ENCODE data around the gene KCTD16.

The KCTD16 gene

DNA sequence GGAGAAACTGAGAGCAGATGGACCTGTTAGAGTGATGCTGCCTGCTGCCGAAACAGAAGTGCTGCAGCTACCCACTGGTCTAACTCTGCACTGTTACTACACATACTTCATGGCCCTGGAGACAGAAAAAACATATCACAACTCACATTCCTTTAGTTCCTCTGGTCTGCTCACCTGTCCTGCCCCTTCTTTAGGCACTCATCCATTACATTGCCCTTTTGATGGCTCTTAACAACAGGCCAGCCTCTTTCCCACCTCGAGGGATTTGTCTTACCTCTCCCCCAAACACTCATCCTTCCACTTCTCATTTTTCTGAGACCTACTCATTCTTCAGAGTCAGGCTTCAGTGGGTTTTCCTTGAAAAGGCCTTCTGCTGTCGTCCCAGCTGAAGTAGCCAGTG is 49.2 kb downstream of the KCTD16 start:
- no peak for DNase-seq

- no peak for DNase-seq
Observed at GRCh38 chr5:144227363-144227999, 56.8 kb downstream of the KCTD16 start.

DNA sequence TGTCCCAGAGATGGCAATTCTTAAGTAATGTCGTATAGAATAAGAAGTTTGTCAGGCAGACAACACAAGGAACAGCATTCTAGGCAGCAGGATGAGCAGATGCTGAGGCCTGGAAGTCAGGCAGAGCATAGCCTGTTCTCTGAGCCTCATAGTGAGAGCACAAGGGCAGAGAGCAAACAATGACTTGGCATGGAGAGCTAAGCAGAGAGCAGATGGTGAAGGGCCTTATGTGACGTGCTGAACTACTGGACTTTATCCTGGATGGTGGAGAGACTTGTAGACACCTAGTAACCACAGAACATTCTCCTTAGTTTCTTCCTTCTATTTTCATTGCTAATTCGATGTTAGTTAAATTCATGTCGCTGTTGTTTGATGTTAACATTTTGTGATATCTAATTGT is 60.1 kb downstream of the KCTD16 start:
- DNase-seq = no peak

DNA sequence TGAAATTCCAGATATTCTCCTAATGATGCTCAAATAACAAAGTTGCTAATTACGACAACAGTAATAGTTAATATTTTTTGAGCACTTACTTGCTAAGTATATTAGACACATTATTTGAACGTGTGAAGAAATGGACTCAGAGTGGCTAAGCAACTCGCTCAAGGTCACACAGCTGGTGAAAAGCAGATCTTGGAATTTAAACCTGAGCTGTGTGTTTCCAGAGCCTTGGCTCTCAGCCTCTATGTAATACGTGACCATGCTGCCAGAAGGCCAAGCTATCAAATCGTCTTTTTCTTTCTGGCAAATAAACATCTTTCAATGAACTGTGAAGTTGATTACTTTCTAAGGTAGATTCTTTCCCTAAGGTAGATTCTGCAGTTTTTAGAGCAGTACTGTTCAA is 61.6 kb downstream of the KCTD16 start:
- no peak for DNase-seq

DNA sequence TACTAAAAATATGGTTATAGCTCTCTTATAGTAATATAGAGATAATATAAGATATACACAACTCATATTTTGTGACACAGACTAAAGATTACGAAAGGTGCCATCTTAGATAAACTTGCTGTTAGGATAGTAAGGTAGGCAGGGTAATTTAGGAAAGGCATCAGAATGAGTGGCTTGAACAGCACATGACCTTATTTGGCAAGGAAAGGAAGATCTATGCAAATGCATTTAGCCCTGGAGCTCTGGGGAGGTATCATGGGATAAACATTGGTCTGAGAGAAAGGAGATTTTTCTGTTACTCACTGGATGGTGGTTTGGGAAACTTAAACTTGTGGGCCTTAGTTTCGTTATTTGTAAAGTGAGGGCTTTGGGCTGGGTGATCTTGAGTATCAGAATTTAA is 65.8 kb downstream of the KCTD16 start:
- no peak for DNase-seq

GRCh38 chr5:144237851-144238250 is 67.2 kb downstream of the KCTD16 start:
- DNase-seq = no peak

DNA sequence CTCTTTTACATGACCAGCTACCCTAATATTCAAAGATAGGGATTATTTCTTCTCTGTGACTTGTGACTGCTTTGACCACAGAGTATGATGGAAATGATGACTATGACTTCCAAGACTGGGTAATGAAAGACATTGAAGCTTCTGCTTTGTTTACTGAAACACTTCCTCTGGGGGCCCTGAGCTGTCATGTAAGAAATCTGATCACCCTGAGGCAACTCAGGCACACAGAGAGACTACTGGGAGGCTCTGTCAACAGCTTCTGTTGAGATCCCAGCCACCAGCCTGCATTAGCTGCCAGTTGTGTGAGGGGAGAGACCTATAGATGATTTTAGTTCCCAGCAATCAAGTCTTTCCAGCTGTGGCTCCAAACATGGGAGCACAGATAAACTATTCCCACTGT is 76.5 kb downstream of the KCTD16 start:
- no peak for DNase-seq

DNA sequence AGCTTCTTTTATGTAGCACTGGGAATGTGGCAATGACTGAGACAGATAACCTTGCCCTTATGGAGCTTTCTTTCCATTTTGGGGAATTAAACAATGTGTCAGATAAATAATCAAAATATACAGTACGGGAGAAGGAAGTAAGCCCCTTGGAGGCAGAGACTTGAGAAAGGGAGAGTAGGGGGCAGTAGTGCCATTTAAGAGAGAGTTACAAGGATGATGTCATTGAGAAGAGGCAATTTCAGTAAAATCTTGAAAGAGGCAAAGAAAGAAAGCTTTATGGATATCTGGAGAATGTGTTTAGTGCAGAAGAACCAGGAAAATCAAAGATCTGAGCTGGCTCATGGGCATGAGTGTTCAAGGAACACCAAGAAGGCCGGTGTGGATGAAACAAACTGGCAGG is 77.3 kb downstream of the KCTD16 start:
- DNase-seq = no peak

GRCh38 chr5:144249755-144250464 is 79.2 kb downstream of the KCTD16 start:
- DNase-seq = no peak

DNA sequence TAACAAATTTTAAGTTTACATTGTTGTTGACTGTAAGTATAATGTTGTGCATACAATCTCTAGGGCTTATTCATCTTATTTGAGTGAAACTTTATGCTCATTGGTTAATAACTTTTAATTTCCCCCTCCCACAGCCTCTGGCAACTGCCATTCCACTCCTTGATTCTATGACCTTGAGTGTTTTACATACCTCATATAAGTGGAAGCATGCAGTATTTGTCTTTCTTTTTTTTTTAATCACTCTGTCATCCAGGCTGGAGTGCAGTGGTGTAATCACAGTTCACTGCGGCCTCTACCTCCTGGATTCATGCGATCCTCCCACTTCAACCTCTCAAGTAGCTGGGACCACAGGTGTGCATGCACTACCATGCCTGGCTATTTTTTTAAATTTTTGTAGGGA is 83.9 kb downstream of the KCTD16 start:
- no peak for DNase-seq

- DNase-seq = no peak
Observed at GRCh38 chr5:144260121-144260520, 89.4 kb downstream of the KCTD16 start.

DNA sequence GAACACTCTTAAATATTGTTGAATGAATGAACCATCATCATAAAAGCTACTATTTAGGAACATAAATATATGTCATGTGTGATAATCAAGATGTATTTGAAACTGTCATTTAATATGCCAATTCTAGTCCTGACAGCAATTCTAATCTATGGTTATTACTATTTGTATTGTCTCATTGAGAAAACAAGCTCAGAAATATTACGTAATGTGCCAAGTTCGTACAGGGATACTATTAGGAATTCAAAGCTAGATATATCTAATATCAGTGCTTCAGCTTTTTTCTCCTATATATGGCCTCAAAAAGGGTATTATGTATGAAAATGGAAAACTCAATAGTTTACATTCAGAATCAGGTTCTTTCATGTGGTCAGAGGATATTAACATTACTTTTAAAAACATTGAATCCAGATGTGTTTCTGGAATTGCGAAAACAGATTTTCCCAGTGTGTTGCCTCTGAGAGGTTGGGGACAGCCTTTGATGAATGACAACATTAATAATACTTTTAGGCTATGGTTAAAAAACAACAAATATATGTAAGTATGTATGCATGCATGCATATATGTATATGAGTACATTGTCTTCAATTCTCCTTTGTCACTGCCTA is 95.1 kb downstream of the KCTD16 start:
- DNase-seq = no peak

DNA sequence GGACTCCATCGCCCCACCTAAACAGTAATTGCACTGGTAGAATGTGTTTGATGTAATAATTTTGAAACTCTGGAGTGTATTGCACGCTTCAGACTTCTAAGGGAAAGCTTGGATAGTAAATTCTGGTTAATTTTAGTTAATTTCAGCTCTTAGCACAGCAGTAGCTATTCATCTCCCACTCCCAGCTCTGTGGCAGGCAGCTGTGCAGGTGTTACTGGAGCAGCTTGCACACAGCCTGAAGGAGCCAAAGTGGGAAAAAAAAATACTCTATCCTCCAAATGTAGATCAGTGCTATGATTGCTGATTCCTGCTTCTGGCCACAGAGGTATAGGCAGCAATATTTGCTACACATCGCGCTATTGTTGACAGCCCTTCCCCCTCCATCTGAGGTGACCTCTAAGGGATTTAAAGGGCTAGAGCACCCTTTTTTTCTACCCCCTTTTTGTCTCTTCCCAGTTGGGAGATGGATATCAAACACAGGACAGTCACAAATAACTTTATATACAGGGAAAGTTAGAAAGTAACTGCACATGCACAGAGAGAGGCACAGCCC is 97.4 kb downstream of the KCTD16 start:
- no peak for DNase-seq

DNA sequence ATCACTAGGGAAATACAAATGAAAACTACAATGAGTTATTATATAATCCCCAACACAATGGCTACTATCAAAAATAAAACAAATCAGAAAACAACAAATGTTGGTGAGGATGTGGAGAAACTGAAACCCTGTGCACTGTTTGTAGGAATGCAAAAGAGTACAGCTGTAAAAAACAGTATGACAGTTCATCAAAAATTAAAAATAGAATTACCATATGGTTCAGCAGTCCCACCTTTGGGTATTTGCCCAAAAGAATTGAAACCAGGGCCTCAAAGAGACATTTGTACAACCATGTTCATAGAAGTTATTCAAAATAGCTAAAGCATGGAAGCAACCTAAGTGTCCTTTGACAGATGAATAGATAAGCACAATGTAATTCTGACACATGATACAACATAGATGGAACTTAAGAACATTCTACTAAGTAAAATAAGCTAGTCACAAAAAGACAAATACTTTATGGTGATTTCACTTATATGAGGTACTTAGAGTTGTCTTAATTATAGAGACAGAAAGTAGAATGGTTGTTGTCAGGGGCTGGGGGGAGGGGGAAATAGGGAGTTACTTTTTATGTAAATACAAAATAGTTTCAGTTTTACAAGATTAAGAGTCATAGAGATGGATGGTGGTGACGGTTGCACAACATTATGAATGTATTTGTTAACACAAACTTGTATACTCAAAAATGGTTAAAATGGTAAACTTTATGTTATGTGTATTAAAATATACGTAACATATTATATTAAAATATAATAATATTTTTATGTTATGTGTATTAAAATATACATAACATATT is 102.8 kb downstream of the KCTD16 start:
- no peak for DNase-seq

DNA sequence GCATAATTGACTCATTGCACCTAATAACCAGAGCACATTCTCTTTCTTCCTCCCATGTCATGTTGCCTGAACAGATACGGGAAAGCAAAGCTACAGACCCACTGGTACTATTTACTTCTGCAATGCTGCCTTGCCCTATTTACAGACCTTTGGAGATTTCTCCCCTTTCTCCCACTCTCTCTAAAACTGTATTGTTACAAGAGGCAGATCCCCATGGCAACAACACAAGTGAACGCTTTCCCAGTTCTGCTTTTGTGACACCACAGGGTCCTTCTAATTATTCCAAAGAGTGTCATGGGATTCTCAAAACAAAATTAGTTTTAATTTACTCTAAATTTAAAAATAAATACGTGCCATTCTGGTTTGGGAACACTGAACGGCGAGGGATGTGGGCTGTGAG is 104.7 kb downstream of the KCTD16 start:
- no peak for DNase-seq

DNA sequence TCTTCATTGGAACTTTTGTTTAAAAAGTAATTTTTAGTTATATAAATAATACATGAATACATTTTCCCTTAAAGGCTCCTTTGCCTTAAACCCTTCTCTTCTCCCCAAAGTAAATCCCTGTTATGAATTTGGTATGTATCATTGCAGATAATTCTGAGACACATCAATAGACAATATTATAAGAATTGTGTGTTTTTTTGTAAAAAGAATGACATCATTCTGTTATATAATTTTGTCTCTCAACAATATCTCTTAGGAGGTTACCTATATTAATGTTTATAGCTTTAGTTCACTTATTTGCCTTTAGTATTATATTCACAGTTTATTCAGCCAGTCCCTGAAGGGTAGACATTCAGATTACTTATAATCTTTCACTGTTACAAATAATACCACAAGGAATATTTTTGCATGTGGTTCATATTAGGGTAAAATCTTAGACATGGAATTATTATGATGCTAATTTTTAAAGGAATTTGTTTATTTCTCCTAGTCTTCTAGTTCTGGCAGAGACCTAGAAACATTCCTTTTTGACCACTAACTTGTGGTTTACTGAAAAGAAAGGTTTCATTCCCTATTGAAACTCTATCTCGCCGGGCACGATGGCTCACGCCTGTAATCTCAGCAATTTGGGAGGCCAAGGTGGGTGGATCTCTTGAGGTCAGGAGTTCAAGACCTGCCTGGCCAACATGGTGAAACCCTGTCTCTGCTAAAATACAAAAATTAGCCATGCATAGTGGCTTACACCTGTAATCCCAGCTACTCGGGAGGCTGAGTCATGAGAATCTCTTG is 105.6 kb downstream of the KCTD16 start:
- DNase-seq = no peak

DNA sequence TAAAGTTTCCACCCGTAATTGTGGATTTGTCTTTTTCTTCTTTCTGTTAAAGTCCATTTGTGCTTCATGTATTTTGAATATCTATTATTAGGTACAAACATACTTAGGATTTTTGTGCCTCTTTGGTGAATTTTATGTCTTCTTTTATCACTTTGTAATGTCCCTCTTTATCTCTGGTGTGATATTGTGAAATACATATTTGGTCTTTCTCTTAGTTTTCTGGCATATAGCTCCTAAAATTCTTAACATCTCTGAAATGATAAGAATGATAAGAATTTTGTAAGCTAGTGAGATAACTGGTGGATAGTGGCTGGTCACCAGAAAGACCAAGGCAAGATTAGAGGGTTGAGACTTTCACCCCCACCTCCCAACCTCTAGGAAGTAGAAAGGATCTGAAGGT is 111.1 kb downstream of the KCTD16 start:
- no peak for DNase-seq

DNA sequence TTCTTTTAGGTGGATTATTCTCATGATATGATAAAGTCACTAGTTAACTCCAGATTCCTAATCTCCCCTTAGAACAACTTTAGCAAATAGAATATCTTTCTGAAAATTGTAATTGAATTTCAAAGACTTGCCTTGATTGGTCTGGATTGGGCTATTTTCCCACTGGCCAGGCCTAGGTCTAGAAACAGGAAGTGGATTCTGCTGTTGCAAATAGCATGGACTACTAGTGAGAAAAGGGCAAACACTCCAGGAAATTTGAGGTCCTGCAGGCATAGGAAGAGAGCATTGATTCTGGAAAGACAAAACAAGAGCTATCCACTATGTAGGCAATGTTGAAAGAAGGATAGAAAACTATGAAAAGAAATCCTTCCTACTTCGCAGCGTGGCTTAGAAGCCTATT is 113.4 kb downstream of the KCTD16 start:
- no peak for DNase-seq

DNA sequence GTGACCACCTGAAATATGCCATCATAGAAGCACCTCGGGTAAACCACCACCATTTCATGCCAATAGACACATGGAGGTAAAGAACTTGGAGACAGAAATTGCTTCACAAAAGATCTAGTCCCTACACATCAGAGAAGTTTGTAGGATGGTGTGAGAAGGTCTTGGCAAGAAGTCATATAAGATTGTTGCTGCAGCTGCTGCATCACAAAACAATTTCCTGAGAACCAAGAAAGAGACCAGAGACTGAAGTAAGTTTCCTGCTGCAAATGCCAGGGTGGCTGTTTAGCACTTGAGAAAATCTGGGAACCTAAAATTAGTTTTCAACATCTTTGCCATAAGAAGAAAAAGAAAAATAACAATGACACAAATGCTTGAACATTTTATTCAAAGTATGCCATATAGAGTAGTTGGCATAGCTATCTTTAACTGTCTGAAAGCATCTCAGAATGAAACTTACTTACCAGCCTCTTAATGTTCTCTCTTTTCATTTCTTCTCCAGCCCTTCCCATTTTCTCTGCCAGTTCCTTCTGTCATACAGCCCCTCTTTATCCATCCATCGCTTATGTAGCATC is 114.3 kb downstream of the KCTD16 start:
- DNase-seq = no peak

DNA sequence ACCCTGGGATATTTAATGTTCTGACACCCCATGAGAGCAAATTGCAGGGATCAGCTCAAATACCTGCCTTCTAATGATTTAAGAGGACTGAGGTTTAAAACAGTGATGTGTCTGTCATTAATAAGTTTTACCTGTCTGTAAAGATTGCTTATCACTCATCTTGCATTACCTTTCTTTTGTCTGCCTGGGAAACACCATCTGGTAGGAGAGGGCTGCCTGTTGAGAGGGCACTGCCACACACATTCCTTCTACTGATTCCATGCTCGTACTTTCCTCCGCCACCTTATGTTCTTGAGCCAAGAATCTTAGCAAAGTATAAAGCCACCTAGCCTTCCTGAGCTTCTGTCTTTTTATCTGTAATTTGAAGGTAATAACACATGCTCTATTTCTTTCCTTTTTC is 118.6 kb downstream of the KCTD16 start:
- no peak for DNase-seq

DNA sequence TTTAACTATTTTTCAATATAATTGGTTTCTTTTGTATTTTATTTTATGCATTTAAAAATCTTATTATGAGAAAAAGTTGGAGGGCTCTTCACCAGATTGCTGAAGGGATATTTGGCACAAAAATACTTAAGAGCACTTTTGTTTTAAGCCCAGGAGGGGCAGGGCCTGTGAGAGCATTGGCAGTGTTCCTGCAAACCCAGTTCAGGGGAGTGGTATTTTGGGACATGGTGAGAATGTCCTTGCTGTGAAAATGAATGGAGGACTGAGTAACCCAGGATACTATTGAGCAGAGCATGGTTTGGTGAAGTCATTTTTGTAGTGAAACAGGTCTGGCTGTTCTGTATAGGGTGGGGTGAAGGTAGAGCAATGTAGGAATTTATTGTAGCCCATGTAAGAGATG is 121.4 kb downstream of the KCTD16 start:
- DNase-seq = no peak

- DNase-seq = no peak
Observed at GRCh38 chr5:144295284-144295683, 124.6 kb downstream of the KCTD16 start.

Data from cerebellar nuclear complex (tissue), 1 donor.